A673 (cell line): ENCODE results near the gene AOPEP.

Experiments
- EZH2 ChIP-seq: fragments of 200-600 bp; sonication (generic); IDR thresholded peaks from 2 replicates; pipeline ENCODE4 v1.6.1; 2017; ENCODE audit warnings: borderline replicate concordance, low read depth, mild to moderate bottlenecking, mixed read lengths, antibody characterized with exemption, low read length; ENCODE audit not compliant: poor library complexity, severe bottlenecking
- TF ChIP-seq, protein P1 (sequence below): fragments of 300-800, 200-600 bp; sonication (generic); conservative IDR thresholded peaks from 2 replicates; pipeline ENCODE4 v1.5.1; 2017; ENCODE audit warnings: low read depth, mild to moderate bottlenecking, antibody characterized with exemption, low read length, moderate library complexity, mixed read lengths

DNA sequence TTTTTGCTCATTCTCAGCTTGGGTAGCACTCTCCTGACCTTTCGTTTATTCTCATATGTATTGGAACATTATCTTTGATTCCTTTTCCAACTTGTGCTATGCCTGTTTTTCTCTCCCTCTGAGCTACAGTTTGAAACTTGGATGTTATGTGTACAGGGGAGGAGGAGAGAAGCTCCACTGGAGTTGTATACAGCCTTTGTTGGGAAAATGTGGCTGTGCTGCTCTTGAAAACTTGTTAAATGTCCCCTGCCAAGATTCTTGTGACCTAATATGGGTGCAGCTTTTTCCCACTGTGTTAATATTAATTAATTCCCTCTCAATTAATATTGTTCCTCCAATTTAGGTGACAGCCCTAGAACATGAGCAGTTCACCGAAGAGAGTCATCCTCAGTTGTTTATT, 235.4 kb downstream of the AOPEP start:
- TF ChIP-seq, protein P1, sequence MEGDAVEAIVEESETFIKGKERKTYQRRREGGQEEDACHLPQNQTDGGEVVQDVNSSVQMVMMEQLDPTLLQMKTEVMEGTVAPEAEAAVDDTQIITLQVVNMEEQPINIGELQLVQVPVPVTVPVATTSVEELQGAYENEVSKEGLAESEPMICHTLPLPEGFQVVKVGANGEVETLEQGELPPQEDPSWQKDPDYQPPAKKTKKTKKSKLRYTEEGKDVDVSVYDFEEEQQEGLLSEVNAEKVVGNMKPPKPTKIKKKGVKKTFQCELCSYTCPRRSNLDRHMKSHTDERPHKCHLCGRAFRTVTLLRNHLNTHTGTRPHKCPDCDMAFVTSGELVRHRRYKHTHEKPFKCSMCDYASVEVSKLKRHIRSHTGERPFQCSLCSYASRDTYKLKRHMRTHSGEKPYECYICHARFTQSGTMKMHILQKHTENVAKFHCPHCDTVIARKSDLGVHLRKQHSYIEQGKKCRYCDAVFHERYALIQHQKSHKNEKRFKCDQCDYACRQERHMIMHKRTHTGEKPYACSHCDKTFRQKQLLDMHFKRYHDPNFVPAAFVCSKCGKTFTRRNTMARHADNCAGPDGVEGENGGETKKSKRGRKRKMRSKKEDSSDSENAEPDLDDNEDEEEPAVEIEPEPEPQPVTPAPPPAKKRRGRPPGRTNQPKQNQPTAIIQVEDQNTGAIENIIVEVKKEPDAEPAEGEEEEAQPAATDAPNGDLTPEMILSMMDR = no peak
- no peak for TF ChIP-seq EZH2
